Effector CD4-positive, alpha-beta T cell (primary cell): ENCODE results near the gene OR4K5. TPM values are rescaled to one million over a fixed set of nuclear protein-coding genes. Genes with fewer than 3 reads are reported as not detected.
"Not testable (repeated sequence)": the region's sequence is repeated elsewhere in the genome, so short reads cannot be mapped to it uniquely, and the experiment has no call there.

Experiments
- DNase-seq: peaks from one replicate; pipeline ENCODE4 v3.0.0-alpha.2; 2020
- total RNA-seq: gene quantifications from one replicate; lab custom pipeline; 2026; lab: John Stamatoyannopoulos, UW

OR4K5 gene
- not detected for total RNA-seq

GRCh38 chr14:19920021-19920657, at the start of gene OR4K5:
TSS of gene OR4K5 (plus strand) at chr14:19920607. CDS start at chr14:19920607, 0 bp downstream.
- no peak for DNase-seq

GRCh38 chr14:19873178-19873577, 47.2 kb upstream of the OR4K5 start:
- DNase-seq = no peak

- DNase-seq = no peak
These were observed 45.6 kb upstream of the OR4K5 start, which contains the start of gene OR4K2 for GRCh38 chr14:19874842-19875241. TSS of gene OR4K2 (plus strand) at chr14:19875142. CDS start at chr14:19876268, 1,126 bp downstream.

GRCh38 chr14:19878029-19878642, 42.3 kb upstream of the OR4K5 start:
- DNase-seq = no peak

- DNase-seq = no peak
These were observed 25.1 kb upstream of the OR4K5 start for GRCh38 chr14:19895282-19895681.

GRCh38 chr14:19900999-19901398, 19.4 kb upstream of the OR4K5 start:
- DNase-seq = no peak

GRCh38 chr14:19902409-19902808, 18.0 kb upstream of the OR4K5 start:
- no peak for DNase-seq

GRCh38 chr14:19906665-19907064, 13.7 kb upstream of the OR4K5 start:
- no peak for DNase-seq

- DNase-seq = no peak
These were observed 9.3 kb upstream of the OR4K5 start for GRCh38 chr14:19911114-19911513.

GRCh38 chr14:19917243-19917642, 3.2 kb upstream of the OR4K5 start:
- DNase-seq = no peak

GRCh38 chr14:19917955-19918518, 2.4 kb upstream of the OR4K5 start:
- DNase-seq = no peak

GRCh38 chr14:19918553-19919264, 1.7 kb upstream of the OR4K5 start:
- no peak for DNase-seq

GRCh38 chr14:19930617-19931016, 10.2 kb downstream of the OR4K5 start, which contains the start of gene OR4K1:
TSS of gene OR4K1 (plus strand) at chr14:19930917. CDS start at chr14:19935667, 4,750 bp downstream.
- no peak for DNase-seq

- DNase-seq = no peak
These were observed 21.3 kb downstream of the OR4K5 start for GRCh38 chr14:19941668-19942067.

GRCh38 chr14:19947413-19948090, 27.1 kb downstream of the OR4K5 start:
- DNase-seq = no peak

- no peak for DNase-seq
These were observed 28.8 kb downstream of the OR4K5 start for GRCh38 chr14:19949218-19949617.

- DNase-seq = not testable (repeated sequence)
These were observed 49.3 kb downstream of the OR4K5 start for GRCh38 chr14:19969735-19970134.
